ENCODE measurements around the gene ZBTB11. TPM values are rescaled to one million over a fixed set of nuclear protein-coding genes. Genes with fewer than 3 reads are reported as not detected.
A peak's percentile ranks its signal among the peaks of the same experiment; 100 is the strongest.

Gene ZBTB11
- total and polyA plus RNA-seq, 9 of the 15 experiments (the other 6 are each of a cell fraction or from before 2014, with no cell fraction given) = 6.2 to 31.9 (median 21.4) TPM

- TF ChIP-seq GTF3C2 (IDR thresholded peaks at IDR 0.05; ENCODE audit: borderline replicate concordance, extremely low read depth, insufficient read length) = no peak
- no peak for TF ChIP-seq ZNF263 (CRISPR knock-in tag; IDR thresholded peaks at IDR 0.05; ENCODE audit: borderline replicate concordance)
- TF ChIP-seq NR2C1 (IDR thresholded peaks at IDR 0.05) = peak; percentile 65
- peak; percentile 73 for TF ChIP-seq NR2C1 (tag; IDR thresholded peaks at IDR 0.05)
- peak; percentile 74; the same call in 1 of the 2 replicates for TF ChIP-seq CREM (IDR thresholded peaks at IDR 0.05; ENCODE audit: low read depth)
- TF ChIP-seq BRD4 (IDR thresholded peaks at IDR 0.05) = no peak
- peak; percentile 34; the same call in 1 of the 2 replicates for TF ChIP-seq ZSCAN29 (IDR thresholded peaks at IDR 0.05)
- no peak for TF ChIP-seq MAFG (tag; conservative IDR thresholded peaks at IDR 0.05)
- TF ChIP-seq POLR3G (IDR thresholded peaks at IDR 0.05; ENCODE audit: extremely low read depth, insufficient read length, insufficient replicate concordance) = no peak
- TF ChIP-seq ZNF175 (CRISPR knock-in tag; IDR thresholded peaks at IDR 0.05; ENCODE audit: low read depth) = no peak
- TF ChIP-seq SMAD3 (CRISPR knock-in tag; conservative IDR thresholded peaks at IDR 0.05) = no peak
- no peak for TF ChIP-seq SOX6 (IDR thresholded peaks at IDR 0.05)
- peak; percentile 46 for TF ChIP-seq TAF1 (IDR thresholded peaks at IDR 0.05; ENCODE audit: control insufficient read depth, extremely low read depth, insufficient read depth, low read length, severe bottlenecking)
- peak; percentile 58 for TF ChIP-seq GABPA (tag; conservative IDR thresholded peaks at IDR 0.05; ENCODE audit: low read depth)
- TF ChIP-seq, protein P1, sequence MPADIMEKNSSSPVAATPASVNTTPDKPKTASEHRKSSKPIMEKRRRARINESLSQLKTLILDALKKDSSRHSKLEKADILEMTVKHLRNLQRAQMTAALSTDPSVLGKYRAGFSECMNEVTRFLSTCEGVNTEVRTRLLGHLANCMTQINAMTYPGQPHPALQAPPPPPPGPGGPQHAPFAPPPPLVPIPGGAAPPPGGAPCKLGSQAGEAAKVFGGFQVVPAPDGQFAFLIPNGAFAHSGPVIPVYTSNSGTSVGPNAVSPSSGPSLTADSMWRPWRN (IDR thresholded peaks at IDR 0.05; ENCODE audit: low read depth) = no peak
- no peak for TF ChIP-seq CBFA2T3 (IDR thresholded peaks at IDR 0.05)
- TF ChIP-seq, protein P2, sequence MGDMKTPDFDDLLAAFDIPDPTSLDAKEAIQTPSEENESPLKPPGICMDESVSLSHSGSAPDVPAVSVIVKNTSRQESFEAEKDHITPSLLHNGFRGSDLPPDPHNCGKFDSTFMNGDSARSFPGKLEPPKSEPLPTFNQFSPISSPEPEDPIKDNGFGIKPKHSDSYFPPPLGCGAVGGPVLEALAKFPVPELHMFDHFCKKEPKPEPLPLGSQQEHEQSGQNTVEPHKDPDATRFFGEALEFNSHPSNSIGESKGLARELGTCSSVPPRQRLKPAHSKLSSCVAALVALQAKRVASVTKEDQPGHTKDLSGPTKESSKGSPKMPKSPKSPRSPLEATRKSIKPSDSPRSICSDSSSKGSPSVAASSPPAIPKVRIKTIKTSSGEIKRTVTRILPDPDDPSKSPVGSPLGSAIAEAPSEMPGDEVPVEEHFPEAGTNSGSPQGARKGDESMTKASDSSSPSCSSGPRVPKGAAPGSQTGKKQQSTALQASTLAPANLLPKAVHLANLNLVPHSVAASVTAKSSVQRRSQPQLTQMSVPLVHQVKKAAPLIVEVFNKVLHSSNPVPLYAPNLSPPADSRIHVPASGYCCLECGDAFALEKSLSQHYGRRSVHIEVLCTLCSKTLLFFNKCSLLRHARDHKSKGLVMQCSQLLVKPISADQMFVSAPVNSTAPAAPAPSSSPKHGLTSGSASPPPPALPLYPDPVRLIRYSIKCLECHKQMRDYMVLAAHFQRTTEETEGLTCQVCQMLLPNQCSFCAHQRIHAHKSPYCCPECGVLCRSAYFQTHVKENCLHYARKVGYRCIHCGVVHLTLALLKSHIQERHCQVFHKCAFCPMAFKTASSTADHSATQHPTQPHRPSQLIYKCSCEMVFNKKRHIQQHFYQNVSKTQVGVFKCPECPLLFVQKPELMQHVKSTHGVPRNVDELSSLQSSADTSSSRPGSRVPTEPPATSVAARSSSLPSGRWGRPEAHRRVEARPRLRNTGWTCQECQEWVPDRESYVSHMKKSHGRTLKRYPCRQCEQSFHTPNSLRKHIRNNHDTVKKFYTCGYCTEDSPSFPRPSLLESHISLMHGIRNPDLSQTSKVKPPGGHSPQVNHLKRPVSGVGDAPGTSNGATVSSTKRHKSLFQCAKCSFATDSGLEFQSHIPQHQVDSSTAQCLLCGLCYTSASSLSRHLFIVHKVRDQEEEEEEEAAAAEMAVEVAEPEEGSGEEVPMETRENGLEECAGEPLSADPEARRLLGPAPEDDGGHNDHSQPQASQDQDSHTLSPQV (IDR thresholded peaks at IDR 0.05) = peak; percentile 59; the same call in 1 of the 2 replicates
- TF ChIP-seq ZNF717 (CRISPR knock-in tag; IDR thresholded peaks at IDR 0.05) = no peak
- TF ChIP-seq CBX1 (IDR thresholded peaks at IDR 0.05; ENCODE audit: low read depth) = no peak
- TF ChIP-seq, protein P3, sequence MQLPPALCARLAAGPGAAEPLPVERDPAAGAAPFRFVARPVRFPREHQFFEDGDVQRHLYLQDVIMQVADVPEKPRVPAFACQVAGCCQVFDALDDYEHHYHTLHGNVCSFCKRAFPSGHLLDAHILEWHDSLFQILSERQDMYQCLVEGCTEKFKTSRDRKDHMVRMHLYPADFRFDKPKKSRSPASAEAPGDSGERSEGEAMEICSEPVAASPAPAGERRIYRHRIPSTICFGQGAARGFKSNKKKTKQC (CRISPR knock-in tag; IDR thresholded peaks at IDR 0.05) = no peak
- no peak for TF ChIP-seq ZNF146 (CRISPR knock-in tag; IDR thresholded peaks at IDR 0.05; ENCODE audit: unreplicated experiment)
These were observed 47.6 kb upstream of the ZBTB11 start, which contains the start of gene CEP97 (continued) for GRCh38 chr3:101724329-101725193.

Data from K562 (cell line).